ENCODE results near the gene ARHGAP26. TPM values are rescaled to one million over a fixed set of nuclear protein-coding genes. Genes with fewer than 3 reads are reported as not detected.

The ARHGAP26 gene
- total RNA-seq, 1 donor: 7.6 TPM

DNA sequence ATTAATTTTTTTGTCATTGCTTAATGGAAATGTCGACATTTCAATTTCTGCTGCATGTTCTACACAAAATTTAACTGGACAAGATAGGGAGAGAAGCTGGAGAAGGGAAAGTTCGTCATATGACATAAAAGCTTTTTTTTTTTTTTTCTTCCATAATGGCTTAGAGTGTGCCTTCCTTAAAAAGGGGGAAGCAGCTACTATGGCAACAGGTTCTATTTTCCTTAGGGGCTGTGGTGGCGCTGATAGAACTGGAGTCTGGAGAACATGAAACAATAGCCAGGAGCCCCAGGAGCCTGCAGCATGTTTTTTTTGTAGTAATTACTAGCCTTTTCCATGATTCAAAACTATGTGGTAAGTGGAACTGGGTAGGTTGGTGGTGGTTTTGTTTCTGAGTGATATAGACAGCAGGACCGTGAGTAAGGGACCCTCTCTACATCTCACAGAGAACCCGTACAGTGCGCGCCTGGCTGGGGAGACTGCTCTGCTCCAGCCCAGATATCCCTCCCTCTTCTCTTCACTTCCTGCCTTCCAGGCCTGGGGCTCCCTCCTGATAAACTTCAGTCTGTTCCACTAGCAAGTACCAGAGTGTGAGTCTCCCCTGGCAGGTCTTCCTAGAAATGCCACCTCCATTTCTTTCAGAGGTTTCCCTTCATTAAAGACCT, 331.7 kb downstream of the ARHGAP26 start:
- Histone ChIP-seq H3K79me2 (ENCODE audit: insufficient read depth, low read length) (no peaks in the 10 kb centered on the region), H3K4me1 (ENCODE audit: insufficient read depth, low read length) (peaks cover 17% of the 10 kb centered on the region), H2AFZ (ENCODE audit: low read length) (peak overlapping the region; percentile 71), H3K27ac (ENCODE audit: low read depth, low read length) (peak overlapping the region; percentile 26), H4K20me1 (ENCODE audit: insufficient read depth, low read length) (no peaks in the 10 kb centered on the region), H3K4me2 (ENCODE audit: insufficient read depth, low read length) (no peak overlapping the region), H3K27me3 (ENCODE audit: insufficient read depth, low read length) (no peaks in the 10 kb centered on the region), H3K36me3 (ENCODE audit: insufficient read depth, low read length) (no peaks in the 10 kb centered on the region), H3K4me3 (ENCODE audit: insufficient read depth, low read length) (no peak overlapping the region), H3K9me3 (ENCODE audit: low read depth, low read length) (no peaks in the 10 kb centered on the region)
- no peak for TF ChIP-seq CTCF (IDR thresholded peaks at IDR 0.05; ENCODE audit: extremely low read depth, low read depth, low read length)
- DNase-seq (ENCODE audit: insufficient read length, low spot score, missing footprints): no peak

GRCh38 chr5:143102411-143102810, 332.2 kb downstream of the ARHGAP26 start:
- no peak for TF ChIP-seq CTCF (IDR thresholded peaks at IDR 0.05; ENCODE audit: extremely low read depth, low read depth, low read length)
- peak overlapping the region; percentile 71 for H2AFZ ChIP-seq (ENCODE audit: low read length)
- H3K36me3 ChIP-seq (ENCODE audit: insufficient read depth, low read length): no peaks in the 10 kb centered on the region
- H4K20me1 ChIP-seq (ENCODE audit: insufficient read depth, low read length): no peaks in the 10 kb centered on the region
- DNase-seq (ENCODE audit: insufficient read length, low spot score, missing footprints): no peak
- H3K79me2 ChIP-seq (ENCODE audit: insufficient read depth, low read length): no peaks in the 10 kb centered on the region
- peaks cover 17% of the 10 kb centered on the region for H3K4me1 ChIP-seq (ENCODE audit: insufficient read depth, low read length)
- no peaks in the 10 kb centered on the region for H3K9me3 ChIP-seq (ENCODE audit: low read depth, low read length)
- H3K4me2 ChIP-seq (ENCODE audit: insufficient read depth, low read length): no peak overlapping the region
- H3K27ac ChIP-seq (ENCODE audit: low read depth, low read length): peak overlapping the region; percentile 26
- no peak overlapping the region for H3K4me3 ChIP-seq (ENCODE audit: insufficient read depth, low read length)
- H3K27me3 ChIP-seq (ENCODE audit: insufficient read depth, low read length): no peaks in the 10 kb centered on the region

- TF ChIP-seq CTCF (IDR thresholded peaks at IDR 0.05; ENCODE audit: extremely low read depth, low read depth, low read length): no peak
- H4K20me1 ChIP-seq (ENCODE audit: insufficient read depth, low read length): no peaks in the 10 kb centered on the region
- H3K27ac ChIP-seq (ENCODE audit: low read depth, low read length): peak overlapping the region; percentile 26
- peaks cover 20% of the 10 kb centered on the region for H3K4me1 ChIP-seq (ENCODE audit: insufficient read depth, low read length)
- no peak overlapping the region for H2AFZ ChIP-seq (ENCODE audit: low read length)
- H3K4me3 ChIP-seq (ENCODE audit: insufficient read depth, low read length): no peak overlapping the region
- H3K27me3 ChIP-seq (ENCODE audit: insufficient read depth, low read length): no peaks in the 10 kb centered on the region
- no peaks in the 10 kb centered on the region for H3K79me2 ChIP-seq (ENCODE audit: insufficient read depth, low read length)
- H3K4me2 ChIP-seq (ENCODE audit: insufficient read depth, low read length): no peak overlapping the region
- DNase-seq (ENCODE audit: insufficient read length, low spot score, missing footprints): no peak
- no peaks in the 10 kb centered on the region for H3K36me3 ChIP-seq (ENCODE audit: insufficient read depth, low read length)
- no peaks in the 10 kb centered on the region for H3K9me3 ChIP-seq (ENCODE audit: low read depth, low read length)
Measured at GRCh38 chr5:143105216-143105905, 335.2 kb downstream of the ARHGAP26 start.

DNA sequence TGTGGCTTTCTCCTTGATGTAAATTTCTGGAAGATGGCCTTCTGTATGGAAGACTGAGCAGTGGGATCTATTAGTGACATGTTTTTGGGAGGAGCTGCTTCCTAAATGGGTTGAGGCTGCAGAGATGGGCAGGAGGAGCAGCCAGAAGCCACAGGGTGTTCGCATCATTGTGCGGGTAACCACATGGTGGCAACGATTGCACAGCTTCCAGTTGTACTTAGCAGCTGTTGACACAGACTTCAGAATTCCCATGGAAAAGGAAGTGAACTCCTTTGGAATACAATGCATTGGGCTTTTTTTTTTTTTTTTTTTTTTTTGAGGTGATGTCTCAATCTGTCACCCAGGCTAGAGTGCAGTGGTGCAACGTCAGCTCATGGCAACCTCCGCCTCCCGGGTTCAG, 336.0 kb downstream of the ARHGAP26 start:
- Histone ChIP-seq H3K36me3 (ENCODE audit: insufficient read depth, low read length) (no peaks in the 10 kb centered on the region), H3K4me2 (ENCODE audit: insufficient read depth, low read length) (no peak overlapping the region), H3K27me3 (ENCODE audit: insufficient read depth, low read length) (no peaks in the 10 kb centered on the region), H3K79me2 (ENCODE audit: insufficient read depth, low read length) (no peaks in the 10 kb centered on the region), H3K4me3 (ENCODE audit: insufficient read depth, low read length) (no peak overlapping the region), H3K9me3 (ENCODE audit: low read depth, low read length) (no peaks in the 10 kb centered on the region), H2AFZ (ENCODE audit: low read length) (no peak overlapping the region), H4K20me1 (ENCODE audit: insufficient read depth, low read length) (no peaks in the 10 kb centered on the region), H3K4me1 (ENCODE audit: insufficient read depth, low read length) (peaks cover 25% of the 10 kb centered on the region), H3K27ac (ENCODE audit: low read depth, low read length) (peak overlapping the region; percentile 26)
- DNase-seq (ENCODE audit: insufficient read length, low spot score, missing footprints): no peak
- peak; percentile 45 for TF ChIP-seq CTCF (IDR thresholded peaks at IDR 0.05; ENCODE audit: extremely low read depth, low read depth, low read length)
